HG03103 (cell line): Measurements from ENCODE around the gene ARHGEF10L.

ENCODE experiments used
- ATAC-seq: cut with Tn5 transposase; IDR thresholded peaks from one replicate; pipeline ENCODE4 v1.9.1; 2021; ENCODE audit warnings: low read depth; ENCODE audit not compliant: unreplicated experiment

The ARHGEF10L gene

DNA sequence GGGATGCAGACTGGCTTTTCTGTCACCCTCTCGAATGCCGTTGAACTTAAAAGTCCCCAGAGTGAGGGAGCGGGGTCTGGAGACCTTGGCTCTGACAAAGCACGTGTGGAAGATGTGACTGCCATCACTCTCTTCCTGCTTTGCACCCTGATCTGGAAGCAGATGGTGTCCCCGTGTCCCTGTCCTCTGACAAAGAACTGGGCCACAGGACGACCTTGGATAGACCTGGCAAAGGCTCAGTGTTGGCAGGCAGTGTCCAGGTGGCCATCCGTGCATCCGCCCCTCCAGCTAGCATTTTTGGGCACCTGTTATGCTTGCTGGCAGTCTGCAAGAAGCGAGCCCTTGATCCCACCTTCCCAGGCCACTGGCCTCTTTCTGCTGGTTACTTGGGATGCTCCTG, 27.4 kb downstream of the ARHGEF10L start:
- ATAC-seq, result no peak

- ATAC-seq, result no peak
Observed at GRCh38 chr1:17567582-17567981, 28.1 kb downstream of the ARHGEF10L start.

DNA sequence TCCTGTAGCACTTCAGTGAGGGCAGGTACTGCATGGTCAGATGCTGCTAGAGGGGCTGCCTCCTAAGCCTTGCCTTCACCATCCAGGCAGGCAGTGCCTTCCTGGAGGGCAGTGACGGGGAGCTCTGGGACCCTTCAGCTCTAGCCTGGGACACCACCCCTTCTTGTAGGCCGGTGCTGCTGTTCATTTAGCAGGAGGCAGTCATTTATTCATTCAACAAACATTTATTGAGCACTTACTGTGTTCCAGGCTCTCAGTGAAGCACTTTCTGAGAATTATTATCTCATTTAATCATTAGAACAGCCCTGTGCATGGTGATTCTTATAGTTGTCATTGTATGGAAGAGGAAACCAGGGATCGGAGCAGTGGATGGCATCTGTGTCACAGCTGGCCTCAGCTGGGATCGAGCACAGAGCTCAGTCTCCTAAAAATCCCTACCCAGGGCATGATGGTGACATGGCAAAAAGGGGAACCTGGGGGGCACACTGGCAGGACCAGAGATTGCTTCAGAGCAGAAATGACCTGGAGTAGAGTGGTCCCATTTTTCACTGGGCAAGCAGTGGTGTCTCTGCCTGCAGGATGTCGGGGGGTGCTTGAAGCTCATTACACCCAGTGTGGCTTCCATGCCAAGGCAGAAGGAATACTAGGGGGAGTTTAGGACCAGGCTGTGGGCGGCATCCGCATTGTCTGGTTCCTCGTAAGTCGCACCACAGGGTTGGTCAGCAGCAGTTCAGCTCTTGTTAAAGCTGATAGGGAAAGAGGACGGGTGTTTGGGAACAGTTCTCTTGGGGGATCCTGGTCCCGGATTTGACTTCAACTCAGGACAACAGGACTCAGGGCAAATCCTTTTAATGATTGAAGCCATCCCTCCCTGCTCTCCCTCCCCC, 28.8 kb downstream of the ARHGEF10L start:
- no peak for ATAC-seq

- no peak for ATAC-seq
Observed at GRCh38 chr1:17569200-17570139, 30.0 kb downstream of the ARHGEF10L start.

GRCh38 chr1:17570228-17570627, 30.7 kb downstream of the ARHGEF10L start:
- no peak for ATAC-seq

DNA sequence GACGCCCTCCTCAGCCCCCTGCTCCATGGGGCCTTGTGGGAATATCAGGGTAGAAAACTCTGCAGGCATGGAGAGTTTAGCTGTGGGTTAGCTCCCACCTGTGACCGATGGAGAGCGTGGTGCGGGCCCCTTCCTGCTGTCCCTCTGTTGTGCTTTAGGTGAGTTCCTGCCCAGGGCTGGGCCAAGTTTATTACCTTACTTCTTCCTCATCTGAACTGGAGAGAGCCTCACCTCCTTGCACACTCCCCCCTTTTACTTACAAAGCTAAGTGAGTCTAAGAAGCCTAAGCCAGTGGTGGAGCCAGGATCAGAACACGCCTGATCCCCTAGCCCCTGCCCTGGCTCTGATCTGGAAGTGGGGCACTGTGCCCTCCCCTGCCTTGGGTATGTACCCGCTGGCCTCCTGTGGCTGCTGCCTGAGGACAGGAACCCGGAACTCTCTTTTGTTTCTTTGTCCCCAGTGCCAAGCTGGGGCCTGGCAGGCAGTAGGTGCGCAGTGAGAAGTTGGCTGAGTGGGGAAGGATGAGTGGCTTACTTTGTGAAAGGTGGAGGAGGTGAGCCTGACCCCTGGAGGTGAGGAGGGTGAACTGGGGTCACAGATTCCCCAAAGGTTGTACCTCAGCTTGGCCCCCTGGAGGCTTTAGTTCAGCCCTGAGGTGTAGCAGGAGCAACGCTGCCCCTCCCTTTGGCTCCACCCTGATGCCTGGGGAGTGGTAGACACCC, 32.9 kb downstream of the ARHGEF10L start:
- ATAC-seq, result no peak

DNA sequence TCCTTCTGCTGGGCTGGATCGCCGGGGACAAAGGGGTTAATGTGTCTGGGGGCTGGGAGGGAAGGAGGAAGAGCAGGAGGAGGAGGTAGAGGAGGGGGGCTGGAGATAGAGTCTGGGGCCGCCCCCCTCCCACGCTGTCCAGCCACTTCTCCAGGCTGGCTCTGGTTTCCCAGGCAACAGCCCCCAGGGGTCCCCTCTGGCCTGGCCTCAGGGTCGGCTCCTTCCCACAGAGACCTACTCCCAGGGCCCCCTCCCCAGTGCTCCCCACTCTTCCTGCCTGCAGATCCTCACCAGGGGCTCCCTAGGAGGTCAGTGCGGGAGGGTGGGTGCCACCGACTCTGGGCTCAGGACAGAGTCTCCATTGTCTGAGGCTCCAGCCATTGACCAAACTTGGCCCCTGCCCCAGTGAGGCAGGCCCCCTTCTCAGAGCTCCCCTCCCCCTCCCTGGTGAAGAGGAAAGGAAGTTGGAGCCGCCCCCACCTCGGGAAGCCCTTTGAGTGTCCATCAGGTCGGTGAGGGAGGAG, 34.1 kb downstream of the ARHGEF10L start:
- ATAC-seq, result no peak

- ATAC-seq, result no peak
Observed at GRCh38 chr1:17574516-17574915, 35.0 kb downstream of the ARHGEF10L start.

DNA sequence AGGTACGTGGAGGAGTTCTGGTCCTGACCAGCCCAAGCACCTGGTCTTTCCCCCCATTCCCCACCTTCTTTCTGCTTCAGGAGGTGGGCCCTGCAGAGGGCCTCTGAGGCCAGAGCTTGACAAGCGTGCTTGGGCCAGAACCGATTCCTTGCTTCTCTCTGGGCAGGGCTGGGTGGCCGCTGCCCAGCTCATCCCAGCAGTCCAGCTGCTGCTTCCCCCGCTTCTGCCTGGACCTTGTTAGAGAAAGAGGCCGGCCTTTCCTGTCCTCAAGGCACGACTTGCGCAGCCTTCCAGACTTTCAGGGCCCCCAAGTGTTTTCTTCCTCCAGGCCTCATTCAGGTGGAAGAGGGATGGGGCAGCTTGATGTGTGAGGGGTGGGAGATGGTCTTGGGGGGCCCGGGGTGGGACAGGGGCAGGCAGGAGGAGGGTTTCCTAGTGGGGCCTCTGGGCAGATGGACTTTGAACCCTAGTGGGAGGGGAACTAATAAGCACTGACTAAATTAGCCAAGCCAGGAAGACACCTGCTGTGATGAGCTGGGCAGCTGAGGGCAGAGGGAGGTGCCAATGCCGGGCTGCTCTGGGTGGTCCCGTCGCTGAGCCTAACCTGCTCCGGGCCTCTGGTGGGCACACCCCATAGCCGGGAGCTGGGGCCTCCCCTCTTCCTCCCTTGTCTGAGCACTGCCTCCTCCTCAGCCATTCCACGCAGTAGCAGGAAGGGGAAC, 36.5 kb downstream of the ARHGEF10L start:
- ATAC-seq, result no peak

GRCh38 chr1:17576519-17576853, 37.0 kb downstream of the ARHGEF10L start:
- no peak for ATAC-seq

DNA sequence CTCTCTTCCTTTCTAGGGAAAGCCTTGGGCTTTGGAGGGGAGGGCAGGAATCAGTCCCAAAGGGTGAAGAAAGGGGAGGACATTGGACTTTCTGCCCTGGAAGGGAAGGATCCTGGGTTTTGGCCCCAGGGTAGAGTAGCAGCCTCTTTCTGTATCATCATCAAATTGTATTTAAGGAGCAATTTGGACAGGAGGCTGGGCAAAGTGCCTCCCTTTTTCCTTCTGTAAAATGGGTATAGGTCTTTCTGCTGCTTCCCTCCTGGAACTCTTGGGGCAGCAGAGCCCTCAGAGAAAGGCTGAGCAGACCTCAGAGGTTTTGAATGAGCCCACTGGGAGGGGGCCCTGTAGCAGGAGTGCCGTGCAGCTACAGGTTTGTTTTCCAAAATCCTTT, 38.4 kb downstream of the ARHGEF10L start:
- no peak for ATAC-seq

GRCh38 chr1:17579951-17580939, 40.7 kb downstream of the ARHGEF10L start:
- ATAC-seq, result no peak

- ATAC-seq, result no peak
Observed at GRCh38 chr1:17581389-17582123, 42.1 kb downstream of the ARHGEF10L start.

DNA sequence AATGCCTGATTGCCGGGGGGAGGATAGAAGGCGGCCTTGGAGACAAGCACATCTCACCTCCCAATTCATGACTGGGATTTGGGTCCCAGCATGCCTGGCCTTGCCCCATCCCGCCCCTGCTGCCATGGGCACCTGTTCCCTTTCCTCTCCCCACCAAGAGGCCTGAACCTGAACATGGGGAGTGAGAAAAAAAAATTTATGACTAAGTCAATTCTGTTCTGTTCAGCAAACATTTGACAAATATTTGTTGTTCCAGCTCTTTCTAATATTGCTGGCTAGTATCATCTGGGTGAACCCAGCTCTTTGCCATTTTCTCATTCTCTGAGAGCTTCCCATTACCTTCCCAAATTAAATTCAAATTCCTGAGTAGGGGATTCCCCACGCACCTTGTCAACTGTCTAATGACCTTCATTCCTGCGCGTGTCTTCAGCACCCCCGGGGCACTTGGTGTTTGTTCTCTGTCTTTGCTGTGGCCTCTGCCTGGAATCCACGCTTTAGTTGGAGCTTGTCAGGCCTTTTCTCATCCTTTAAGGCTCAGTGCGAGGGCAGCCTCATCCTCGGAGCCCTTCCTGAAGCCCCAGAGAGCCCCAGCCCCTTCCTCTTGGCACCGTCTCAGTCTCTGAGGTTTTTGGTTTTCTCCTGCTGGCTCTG, 42.8 kb downstream of the ARHGEF10L start:
- no peak for ATAC-seq

DNA sequence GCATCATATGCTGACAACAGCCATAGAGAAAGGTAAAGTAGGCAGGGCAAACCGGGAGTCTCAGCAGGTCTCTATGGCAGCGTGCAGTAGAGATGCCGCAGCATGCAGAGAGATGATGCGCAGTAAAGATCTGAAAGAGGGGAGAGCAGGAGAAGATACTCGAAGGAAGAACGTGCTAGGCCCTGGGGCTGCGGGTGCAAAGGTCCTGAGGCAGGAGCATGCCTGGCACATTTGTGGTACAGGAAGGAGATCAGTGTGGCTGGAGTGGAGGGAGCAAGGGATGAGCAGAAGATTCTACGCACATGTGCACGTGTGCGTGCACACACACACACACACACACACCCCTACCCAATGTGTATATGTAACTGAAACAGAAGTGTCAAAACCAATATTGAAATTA, 45.0 kb downstream of the ARHGEF10L start:
- no peak for ATAC-seq

GRCh38 chr1:17585266-17585987, 45.9 kb downstream of the ARHGEF10L start:
- ATAC-seq, result no peak
